ENCODE data around the gene KRTAP10-2.

DNA sequence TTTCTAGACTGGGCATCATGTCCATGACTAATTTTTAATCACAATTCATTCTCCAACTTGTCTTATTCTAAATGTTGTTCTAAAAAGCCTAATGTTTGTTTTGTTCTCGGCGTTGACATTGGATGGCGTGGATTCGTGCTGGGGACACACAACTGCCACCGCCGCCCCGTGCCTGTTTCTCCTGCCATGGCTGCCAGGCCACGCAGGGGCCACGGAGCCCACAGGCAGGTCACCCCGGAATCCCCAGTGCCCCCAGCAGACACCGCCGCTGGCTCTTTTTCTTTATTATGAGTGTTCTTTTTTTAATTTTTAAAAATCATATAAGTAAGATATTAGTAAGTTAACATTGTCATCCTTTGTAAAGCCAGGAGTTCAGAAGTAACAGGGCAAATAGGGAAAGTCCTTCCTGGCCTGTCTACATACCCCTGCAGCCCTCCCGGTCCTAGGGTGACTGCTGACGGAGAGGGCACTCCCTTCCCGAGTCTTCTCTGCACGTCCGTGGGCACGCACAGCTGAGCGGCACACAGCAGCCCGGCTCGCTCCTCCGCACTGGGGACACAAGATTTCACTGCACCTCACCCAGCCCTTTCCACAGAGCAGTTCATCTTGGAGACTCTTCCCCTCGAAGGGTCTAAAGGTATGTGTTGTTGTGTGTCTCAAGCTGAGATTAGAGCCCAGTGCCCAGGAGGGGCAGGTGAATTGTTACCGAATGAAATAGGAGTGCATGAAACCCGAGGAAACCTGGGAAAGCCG is 43.5 kb downstream of the KRTAP10-2 start:
- TF ChIP-seq CTCF (IDR thresholded peaks at IDR 0.05) = no peak
- no peak for TF ChIP-seq POLR2A (IDR thresholded peaks at IDR 0.05)
